Neural cell (in vitro differentiated cells): ENCODE measurements around the gene ZNF148. TPM values are rescaled to one million over a fixed set of nuclear protein-coding genes. Genes with fewer than 3 reads are reported as not detected.

ENCODE experiments used
- H2AFZ ChIP-seq: fragments of 200-600, 300-800 bp; sonication (generic), shearing (Covaris generic); 2 replicates; pipeline ENCODE4 v1.6.0; 2014; ENCODE audit warnings: low read depth, mild to moderate bottlenecking, antibody characterized with exemption, low read length, moderate library complexity
- H3F3A ChIP-seq: fragments of 200-600 bp; shearing (Covaris generic); 2 replicates; pipeline ENCODE4 v1.6.1; 2016; ENCODE audit warnings: mild to moderate bottlenecking, moderate library complexity, mixed read lengths, antibody characterized with exemption, low read length; ENCODE audit not compliant: insufficient read depth, poor library complexity, severe bottlenecking
- H3K27ac ChIP-seq: fragments of 200-600, 300-800 bp; sonication (generic), shearing (Covaris generic); 2 replicates; pipeline ENCODE4 v1.5.1; 2014; ENCODE audit warnings: mild to moderate bottlenecking, low read length, moderate library complexity
- H3K27me3 ChIP-seq: fragments of 300-800, 200-600 bp; sonication (generic), shearing (Covaris generic); 2 replicates; pipeline ENCODE4 v1.6.0; 2014; ENCODE audit warnings: mild to moderate bottlenecking, low read depth, low read length, moderate library complexity; ENCODE audit not compliant: insufficient read depth
- H3K36me3 ChIP-seq: fragments of 300-800, 200-600 bp; sonication (generic), shearing (Covaris generic); 2 replicates; pipeline ENCODE4 v1.5.1; 2014; ENCODE audit warnings: mild to moderate bottlenecking, antibody characterized with exemption, low read length, moderate library complexity; ENCODE audit not compliant: insufficient read depth
- H3K4me2 ChIP-seq: fragments of 300-800, 200-600 bp; sonication (generic), shearing (Covaris generic); 2 replicates; pipeline ENCODE4 v1.6.0; 2014; ENCODE audit warnings: mild to moderate bottlenecking, low read length
- H3K4me3 ChIP-seq: fragments of 300-800, 200-600 bp; sonication (generic), shearing (Covaris generic); 2 replicates; pipeline ENCODE4 v1.5.1; 2014; ENCODE audit warnings: mild to moderate bottlenecking, low read length, moderate library complexity
- H3K79me2 ChIP-seq: fragments of 200-600 bp; shearing (Covaris generic); replicated peaks from 2 replicates; pipeline ENCODE4 v1.6.0; 2014; ENCODE audit warnings: mild to moderate bottlenecking, low read length, moderate library complexity; ENCODE audit not compliant: insufficient read depth
- H3K9ac ChIP-seq: fragments of 300-800, 200-600 bp; sonication (generic), shearing (Covaris generic); 2 replicates; pipeline ENCODE4 v1.6.1; 2016; ENCODE audit warnings: mild to moderate bottlenecking, low read length, mixed read lengths
- H3K9me2 ChIP-seq: fragments of 200-600 bp; shearing (Covaris generic); 2 replicates; pipeline ENCODE4 v1.6.1; 2016; ENCODE audit warnings: mild to moderate bottlenecking, low read length, mixed read lengths; ENCODE audit not compliant: insufficient read depth
- H3K9me3 ChIP-seq: fragments of 200-600, 300-800 bp; sonication (generic), shearing (Covaris generic); 2 replicates; pipeline ENCODE4 v1.6.1; 2016; ENCODE audit warnings: mild to moderate bottlenecking, mixed run types, low read length, moderate library complexity, mixed read lengths
- H4K20me1 ChIP-seq: fragments of 200-600 bp; shearing (Covaris generic); 2 replicates; pipeline ENCODE4 v1.6.1; 2016; ENCODE audit warnings: mild to moderate bottlenecking, mixed run types; ENCODE audit not compliant: insufficient read depth
- EP300 ChIP-seq: fragments of 450-650 bp; conservative IDR thresholded peaks from 2 replicates; pipeline ENCODE4 v1.6.1; 2014; ENCODE audit warnings: antibody characterized with exemption, mild to moderate bottlenecking, moderate library complexity; ENCODE audit not compliant: poor library complexity, severe bottlenecking
- EZH2 ChIP-seq: fragments of 200-600, 300-800 bp; shearing (Covaris generic), sonication (generic); IDR thresholded peaks from 2 replicates; pipeline ENCODE4 v1.6.1; 2014; ENCODE audit warnings: antibody characterized with exemption, low read length, borderline replicate concordance, mild to moderate bottlenecking; ENCODE audit not compliant: insufficient read depth, poor library complexity, severe bottlenecking
- MXI1 ChIP-seq: fragments of 450-650 bp; conservative IDR thresholded peaks from 2 replicates; pipeline ENCODE4 v1.6.1; 2014; ENCODE audit warnings: antibody characterized with exemption, mild to moderate bottlenecking; ENCODE audit not compliant: poor library complexity, severe bottlenecking
- POLR2AphosphoS5 ChIP-seq: IDR thresholded peaks from 2 replicates; pipeline ENCODE4 v1.6.1; 2012
- RAD21 ChIP-seq: fragments of 450-650 bp; conservative IDR thresholded peaks from 2 replicates; pipeline ENCODE4 v1.6.1; 2014; ENCODE audit warnings: antibody characterized with exemption, mild to moderate bottlenecking, moderate library complexity
- SMC3 ChIP-seq: fragments of 450-650 bp; conservative IDR thresholded peaks from 2 replicates; pipeline ENCODE4 v1.6.1; 2014; ENCODE audit warnings: antibody characterized with exemption, mild to moderate bottlenecking, moderate library complexity; ENCODE audit not compliant: poor library complexity
- TAF1 ChIP-seq: IDR thresholded peaks from 2 replicates; pipeline ENCODE4 v1.6.1; 2012; ENCODE audit warnings: low read depth
- polyA plus RNA-seq: library from polyadenylated mRNA; depleted of rRNA; stranded (reverse); fragments of >200 nt; gene quantifications from 2 replicates; pipeline ENCODE4 v1.2.3, GENCODE V29; 2014
- TF ChIP-seq, protein P1 (sequence below): fragments of 450-650 bp; IDR thresholded peaks from 2 replicates; pipeline ENCODE4 v1.5.1; 2014; ENCODE audit warnings: antibody characterized with exemption, mild to moderate bottlenecking, moderate library complexity; ENCODE audit not compliant: poor library complexity, severe bottlenecking
- TF ChIP-seq, protein P2 (sequence below): IDR thresholded peaks from 2 replicates; pipeline ENCODE4 v1.6.1; 2012; ENCODE audit warnings: borderline replicate concordance

The ZNF148 gene
- polyA plus RNA-seq, 1 donor from 2014 or later: 16.9 TPM

DNA sequence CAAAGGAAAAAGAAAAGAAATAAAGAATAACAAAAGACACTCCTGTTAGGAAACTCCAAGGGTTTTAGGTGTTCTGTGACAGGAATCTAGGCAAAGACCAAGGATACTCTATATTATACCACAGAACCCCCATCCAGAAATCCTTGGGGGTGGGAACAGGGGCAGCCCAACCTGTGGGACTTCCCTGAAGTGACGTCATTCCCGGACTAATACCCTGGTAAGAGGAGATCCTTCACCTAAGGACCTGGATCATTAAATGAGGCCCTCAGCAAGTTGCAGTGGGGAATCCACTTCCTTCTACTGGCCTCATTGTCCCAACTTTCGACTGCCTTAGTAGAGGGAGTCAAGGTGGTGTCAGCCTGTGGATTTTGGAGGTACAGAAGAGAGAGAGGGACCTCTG is 41.1 kb upstream of the ZNF148 start:
- H3F3A ChIP-seq: no peaks in the 10 kb centered on the region
- H2AFZ ChIP-seq: no peak overlapping the region
- no peaks in the 10 kb centered on the region for H3K27me3 ChIP-seq
- H3K4me2 ChIP-seq: no peak overlapping the region
- TF ChIP-seq RAD21 (no peak), TAF1 (no peak)
- no peaks in the 10 kb centered on the region for H3K9me2 ChIP-seq
- no peaks in the 10 kb centered on the region for H3K9me3 ChIP-seq
- H3K4me3 ChIP-seq: no peak overlapping the region
- no peaks in the 10 kb centered on the region for H3K79me2 ChIP-seq
- no peak overlapping the region for H3K27ac ChIP-seq
- no peak overlapping the region for H3K9ac ChIP-seq
- no peaks in the 10 kb centered on the region for H4K20me1 ChIP-seq
- H3K36me3 ChIP-seq: no peaks in the 10 kb centered on the region

DNA sequence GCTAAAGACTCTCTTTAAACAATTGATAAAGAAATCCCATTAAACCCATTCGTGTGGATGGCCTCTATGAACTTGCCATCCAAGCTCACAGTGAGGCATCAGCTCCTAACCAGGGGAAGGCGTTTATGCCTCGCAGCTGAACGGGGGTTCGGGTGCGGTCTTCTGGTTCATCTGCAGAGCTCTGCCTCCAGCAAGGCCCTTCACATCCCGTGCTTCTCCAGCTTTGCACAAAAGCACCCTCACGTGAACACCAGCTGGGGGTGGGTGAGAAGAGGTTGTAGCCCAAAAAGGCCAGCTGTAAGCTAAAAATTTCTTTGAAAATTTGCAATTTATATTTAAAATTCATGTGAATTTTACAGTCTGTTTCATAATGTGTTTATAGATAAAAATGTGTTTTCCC is 39.5 kb upstream of the ZNF148 start:
- Histone ChIP-seq H3K9me3 (no peaks in the 10 kb centered on the region), H3K4me3 (no peak overlapping the region), H2AFZ (no peak overlapping the region), H3K36me3 (no peaks in the 10 kb centered on the region), H3K9me2 (no peaks in the 10 kb centered on the region), H3K27ac (no peak overlapping the region), H3F3A (no peaks in the 10 kb centered on the region), H3K79me2 (no peaks in the 10 kb centered on the region), H4K20me1 (no peaks in the 10 kb centered on the region), H3K9ac (no peak overlapping the region), H3K4me2 (no peak overlapping the region), H3K27me3 (no peaks in the 10 kb centered on the region)
- TF ChIP-seq TAF1 (no peak), RAD21 (no peak), MXI1 (no peak), POLR2AphosphoS5 (no peak), SMC3 (no peak), EP300 (no peak)
- TF ChIP-seq, protein P1, sequence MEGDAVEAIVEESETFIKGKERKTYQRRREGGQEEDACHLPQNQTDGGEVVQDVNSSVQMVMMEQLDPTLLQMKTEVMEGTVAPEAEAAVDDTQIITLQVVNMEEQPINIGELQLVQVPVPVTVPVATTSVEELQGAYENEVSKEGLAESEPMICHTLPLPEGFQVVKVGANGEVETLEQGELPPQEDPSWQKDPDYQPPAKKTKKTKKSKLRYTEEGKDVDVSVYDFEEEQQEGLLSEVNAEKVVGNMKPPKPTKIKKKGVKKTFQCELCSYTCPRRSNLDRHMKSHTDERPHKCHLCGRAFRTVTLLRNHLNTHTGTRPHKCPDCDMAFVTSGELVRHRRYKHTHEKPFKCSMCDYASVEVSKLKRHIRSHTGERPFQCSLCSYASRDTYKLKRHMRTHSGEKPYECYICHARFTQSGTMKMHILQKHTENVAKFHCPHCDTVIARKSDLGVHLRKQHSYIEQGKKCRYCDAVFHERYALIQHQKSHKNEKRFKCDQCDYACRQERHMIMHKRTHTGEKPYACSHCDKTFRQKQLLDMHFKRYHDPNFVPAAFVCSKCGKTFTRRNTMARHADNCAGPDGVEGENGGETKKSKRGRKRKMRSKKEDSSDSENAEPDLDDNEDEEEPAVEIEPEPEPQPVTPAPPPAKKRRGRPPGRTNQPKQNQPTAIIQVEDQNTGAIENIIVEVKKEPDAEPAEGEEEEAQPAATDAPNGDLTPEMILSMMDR: no peak
- TF ChIP-seq, protein P2, sequence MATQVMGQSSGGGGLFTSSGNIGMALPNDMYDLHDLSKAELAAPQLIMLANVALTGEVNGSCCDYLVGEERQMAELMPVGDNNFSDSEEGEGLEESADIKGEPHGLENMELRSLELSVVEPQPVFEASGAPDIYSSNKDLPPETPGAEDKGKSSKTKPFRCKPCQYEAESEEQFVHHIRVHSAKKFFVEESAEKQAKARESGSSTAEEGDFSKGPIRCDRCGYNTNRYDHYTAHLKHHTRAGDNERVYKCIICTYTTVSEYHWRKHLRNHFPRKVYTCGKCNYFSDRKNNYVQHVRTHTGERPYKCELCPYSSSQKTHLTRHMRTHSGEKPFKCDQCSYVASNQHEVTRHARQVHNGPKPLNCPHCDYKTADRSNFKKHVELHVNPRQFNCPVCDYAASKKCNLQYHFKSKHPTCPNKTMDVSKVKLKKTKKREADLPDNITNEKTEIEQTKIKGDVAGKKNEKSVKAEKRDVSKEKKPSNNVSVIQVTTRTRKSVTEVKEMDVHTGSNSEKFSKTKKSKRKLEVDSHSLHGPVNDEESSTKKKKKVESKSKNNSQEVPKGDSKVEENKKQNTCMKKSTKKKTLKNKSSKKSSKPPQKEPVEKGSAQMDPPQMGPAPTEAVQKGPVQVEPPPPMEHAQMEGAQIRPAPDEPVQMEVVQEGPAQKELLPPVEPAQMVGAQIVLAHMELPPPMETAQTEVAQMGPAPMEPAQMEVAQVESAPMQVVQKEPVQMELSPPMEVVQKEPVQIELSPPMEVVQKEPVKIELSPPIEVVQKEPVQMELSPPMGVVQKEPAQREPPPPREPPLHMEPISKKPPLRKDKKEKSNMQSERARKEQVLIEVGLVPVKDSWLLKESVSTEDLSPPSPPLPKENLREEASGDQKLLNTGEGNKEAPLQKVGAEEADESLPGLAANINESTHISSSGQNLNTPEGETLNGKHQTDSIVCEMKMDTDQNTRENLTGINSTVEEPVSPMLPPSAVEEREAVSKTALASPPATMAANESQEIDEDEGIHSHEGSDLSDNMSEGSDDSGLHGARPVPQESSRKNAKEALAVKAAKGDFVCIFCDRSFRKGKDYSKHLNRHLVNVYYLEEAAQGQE: no peak

DNA sequence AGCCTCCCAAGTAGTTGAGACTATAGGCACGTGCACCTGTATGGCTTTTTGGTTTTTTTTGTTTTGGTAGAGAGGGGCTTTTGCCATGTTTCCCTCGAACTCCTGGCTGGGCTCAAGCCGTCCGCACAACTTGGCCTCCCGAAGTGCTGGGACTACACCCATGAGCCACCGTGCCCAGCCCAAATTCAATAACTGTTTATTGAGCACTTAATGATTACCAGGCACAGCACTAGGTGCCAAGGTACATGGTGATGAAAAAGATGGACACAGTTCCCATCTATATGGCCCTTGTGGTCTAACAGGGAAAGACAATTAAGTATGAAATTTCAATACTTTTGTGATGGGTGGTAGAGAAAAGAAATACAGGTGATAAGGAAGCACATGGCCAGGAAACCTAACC is 35.8 kb upstream of the ZNF148 start:
- H3K9me2 ChIP-seq: no peaks in the 10 kb centered on the region
- H3K4me3 ChIP-seq: no peak overlapping the region
- no peaks in the 10 kb centered on the region for H3K9me3 ChIP-seq
- no peak overlapping the region for H3K9ac ChIP-seq
- TF ChIP-seq MXI1 (no peak), EZH2 (no peak), RAD21 (no peak), SMC3 (no peak), EP300 (no peak), TAF1 (no peak), POLR2AphosphoS5 (no peak)
- TF ChIP-seq, protein P2: no peak
- TF ChIP-seq, protein P1: no peak
- no peak overlapping the region for H3K27ac ChIP-seq
- H3F3A ChIP-seq: no peaks in the 10 kb centered on the region
- H3K4me2 ChIP-seq: no peak overlapping the region
- no peak overlapping the region for H2AFZ ChIP-seq
- H3K79me2 ChIP-seq: no peaks in the 10 kb centered on the region
- H3K36me3 ChIP-seq: no peaks in the 10 kb centered on the region
- H3K27me3 ChIP-seq: no peaks in the 10 kb centered on the region
- H4K20me1 ChIP-seq: no peaks in the 10 kb centered on the region
